ENCODE measurements around the gene VWC2. TPM values are rescaled to one million over a fixed set of nuclear protein-coding genes. Genes with fewer than 3 reads are reported as not detected.
A peak's percentile ranks its signal among the peaks of the same experiment; 100 is the strongest.

The VWC2 gene
- total RNA-seq, result 0.04 TPM

GRCh38 chr7:49773218-49773935, at the start of gene VWC2:
VWC2 (plus strand) TSS chr7:49773638; CDS start chr7:49775436, 1,798 bp downstream.
- no peak for ATAC-seq

- ATAC-seq, result no peak
Measured at GRCh38 chr7:49724071-49724470, 49.4 kb upstream of the VWC2 start.

GRCh38 chr7:49731836-49732235, 41.6 kb upstream of the VWC2 start:
- ATAC-seq, result no peak

- ATAC-seq, result no peak
Measured at GRCh38 chr7:49762666-49763065, 10.8 kb upstream of the VWC2 start.

GRCh38 chr7:49763791-49764190, 9.6 kb upstream of the VWC2 start:
- no peak for ATAC-seq

GRCh38 chr7:49766966-49767365, 6.5 kb upstream of the VWC2 start:
- no peak for ATAC-seq

- no peak for ATAC-seq
Measured at GRCh38 chr7:49767719-49768118, 5.7 kb upstream of the VWC2 start.

- no peak for ATAC-seq
Measured at GRCh38 chr7:49768254-49768653, 5.2 kb upstream of the VWC2 start.

- ATAC-seq, result peak; percentile 76
Measured at GRCh38 chr7:49768835-49769234, 4.6 kb upstream of the VWC2 start.

- no peak for ATAC-seq
Measured at GRCh38 chr7:49769285-49769857, 4.1 kb upstream of the VWC2 start.

- ATAC-seq, result no peak
Measured at GRCh38 chr7:49770838-49771237, 2.6 kb upstream of the VWC2 start.

GRCh38 chr7:49771427-49772176, 1.8 kb upstream of the VWC2 start:
- no peak for ATAC-seq

- ATAC-seq, result no peak
Measured at GRCh38 chr7:49772916-49773217, 571 bp upstream of the VWC2 start.

- peak; percentile 25 for ATAC-seq
Measured at GRCh38 chr7:49773936-49774458, 559 bp downstream of the VWC2 start.

- peak; percentile 21 for ATAC-seq
Measured at GRCh38 chr7:49774459-49775064, 1.1 kb downstream of the VWC2 start.

- ATAC-seq, result peak; percentile 20
Measured at GRCh38 chr7:49775065-49775948, 1.9 kb downstream of the VWC2 start.

GRCh38 chr7:49775949-49776443, 2.6 kb downstream of the VWC2 start:
- no peak for ATAC-seq

GRCh38 chr7:49776994-49777393, 3.6 kb downstream of the VWC2 start:
- ATAC-seq, result no peak

GRCh38 chr7:49778731-49779270, 5.4 kb downstream of the VWC2 start:
- ATAC-seq, result no peak

- ATAC-seq, result no peak
Measured at GRCh38 chr7:49780953-49781352, 7.5 kb downstream of the VWC2 start.

GRCh38 chr7:49781996-49782395, 8.6 kb downstream of the VWC2 start:
- no peak for ATAC-seq

GRCh38 chr7:49783446-49783845, 10.0 kb downstream of the VWC2 start:
- no peak for ATAC-seq
